ENCODE data around the gene SDHAF1.

The SDHAF1 gene

GRCh38 chr19:36001605-36002004 is 6.6 kb downstream of the SDHAF1 start:
- H3K27ac ChIP-seq (ENCODE audit: low read depth, low read length, poor library complexity, severe bottlenecking): no peak overlapping the region
- no peak for TF ChIP-seq EZH2 (IDR thresholded peaks at IDR 0.05; ENCODE audit: borderline replicate concordance, low read length)
- TF ChIP-seq, protein P1, sequence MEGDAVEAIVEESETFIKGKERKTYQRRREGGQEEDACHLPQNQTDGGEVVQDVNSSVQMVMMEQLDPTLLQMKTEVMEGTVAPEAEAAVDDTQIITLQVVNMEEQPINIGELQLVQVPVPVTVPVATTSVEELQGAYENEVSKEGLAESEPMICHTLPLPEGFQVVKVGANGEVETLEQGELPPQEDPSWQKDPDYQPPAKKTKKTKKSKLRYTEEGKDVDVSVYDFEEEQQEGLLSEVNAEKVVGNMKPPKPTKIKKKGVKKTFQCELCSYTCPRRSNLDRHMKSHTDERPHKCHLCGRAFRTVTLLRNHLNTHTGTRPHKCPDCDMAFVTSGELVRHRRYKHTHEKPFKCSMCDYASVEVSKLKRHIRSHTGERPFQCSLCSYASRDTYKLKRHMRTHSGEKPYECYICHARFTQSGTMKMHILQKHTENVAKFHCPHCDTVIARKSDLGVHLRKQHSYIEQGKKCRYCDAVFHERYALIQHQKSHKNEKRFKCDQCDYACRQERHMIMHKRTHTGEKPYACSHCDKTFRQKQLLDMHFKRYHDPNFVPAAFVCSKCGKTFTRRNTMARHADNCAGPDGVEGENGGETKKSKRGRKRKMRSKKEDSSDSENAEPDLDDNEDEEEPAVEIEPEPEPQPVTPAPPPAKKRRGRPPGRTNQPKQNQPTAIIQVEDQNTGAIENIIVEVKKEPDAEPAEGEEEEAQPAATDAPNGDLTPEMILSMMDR (IDR thresholded peaks at IDR 0.05; ENCODE audit: low read length): no peak
- H4K20me1 ChIP-seq (ENCODE audit: insufficient read depth, low read length): no peaks in the 10 kb centered on the region

GRCh38 chr19:36003284-36003683 is 8.3 kb downstream of the SDHAF1 start:
- no peaks in the 10 kb centered on the region for H3K9me2 ChIP-seq (ENCODE audit: low read depth, low read length)
- H3K4me1 ChIP-seq (ENCODE audit: insufficient read depth, low read length, severe bottlenecking): no peaks in the 10 kb centered on the region
- no peaks in the 10 kb centered on the region; the same call in 1 of the 2 replicates for H3F3A ChIP-seq (ENCODE audit: insufficient read depth, low read length)
- H3K4me3 ChIP-seq (ENCODE audit: low read depth, low read length, poor library complexity, severe bottlenecking): no peak overlapping the region
- no peak overlapping the region for H2AFZ ChIP-seq (ENCODE audit: low read length)
- H4K20me1 ChIP-seq (ENCODE audit: insufficient read depth, low read length): no peaks in the 10 kb centered on the region
- no peak overlapping the region for H3K27ac ChIP-seq (ENCODE audit: low read depth, low read length, poor library complexity, severe bottlenecking)
- no peak overlapping the region for H3K4me2 ChIP-seq (ENCODE audit: low read length)
- H3K36me3 ChIP-seq (ENCODE audit: insufficient read depth, low read length): peaks cover 15% of the 10 kb centered on the region
- H3K9ac ChIP-seq (ENCODE audit: low read length): no peak overlapping the region
- H3K9me3 ChIP-seq (ENCODE audit: low read length): no peaks in the 10 kb centered on the region
- peaks cover 5% of the 10 kb centered on the region; the same call in 1 of the 2 replicates for H3K79me2 ChIP-seq (ENCODE audit: insufficient read depth, low read length)
- no peak for TF ChIP-seq EZH2 (IDR thresholded peaks at IDR 0.05; ENCODE audit: borderline replicate concordance, low read length)
- TF ChIP-seq, protein P1 (IDR thresholded peaks at IDR 0.05; ENCODE audit: low read length): no peak
- no peaks in the 10 kb centered on the region for H3K27me3 ChIP-seq (ENCODE audit: insufficient read depth, low read length)

More at GRCh38 chr19:36001605-36002004, 6.6 kb downstream of the SDHAF1 start:
- H3K4me1 ChIP-seq (ENCODE audit: insufficient read depth, low read length, severe bottlenecking): peaks cover 4% of the 10 kb centered on the region
- no peaks in the 10 kb centered on the region; the same call in 1 of the 2 replicates for H3F3A ChIP-seq (ENCODE audit: insufficient read depth, low read length)
- H3K27me3 ChIP-seq (ENCODE audit: insufficient read depth, low read length): no peaks in the 10 kb centered on the region
- no peak overlapping the region for H3K9ac ChIP-seq (ENCODE audit: low read length)
- no peak overlapping the region for H3K4me3 ChIP-seq (ENCODE audit: low read depth, low read length, poor library complexity, severe bottlenecking)
- H3K9me2 ChIP-seq (ENCODE audit: low read depth, low read length): no peaks in the 10 kb centered on the region
- H3K36me3 ChIP-seq (ENCODE audit: insufficient read depth, low read length): peaks cover 20% of the 10 kb centered on the region; the same call in 1 of the 2 replicates
- H3K4me2 ChIP-seq (ENCODE audit: low read length): no peak overlapping the region
- no peaks in the 10 kb centered on the region for H3K9me3 ChIP-seq (ENCODE audit: low read length)
- H2AFZ ChIP-seq (ENCODE audit: low read length): no peak overlapping the region
- peaks cover 6% of the 10 kb centered on the region for H3K79me2 ChIP-seq (ENCODE audit: insufficient read depth, low read length)

GRCh38 chr19:36006955-36007354 is 12.0 kb downstream of the SDHAF1 start:
- no peak overlapping the region for H3K27ac ChIP-seq (ENCODE audit: low read depth, low read length, poor library complexity, severe bottlenecking)
- no peaks in the 10 kb centered on the region for H3K9me3 ChIP-seq (ENCODE audit: low read length)
- no peak overlapping the region for H3K4me2 ChIP-seq (ENCODE audit: low read length)
- peaks cover 12% of the 10 kb centered on the region for H3K4me1 ChIP-seq (ENCODE audit: insufficient read depth, low read length, severe bottlenecking)
- no peaks in the 10 kb centered on the region for H3F3A ChIP-seq (ENCODE audit: insufficient read depth, low read length)
- no peaks in the 10 kb centered on the region for H3K9me2 ChIP-seq (ENCODE audit: low read depth, low read length)
- peaks cover 5% of the 10 kb centered on the region; the same call in 1 of the 2 replicates for H3K27me3 ChIP-seq (ENCODE audit: insufficient read depth, low read length)
- no peak overlapping the region for H3K4me3 ChIP-seq (ENCODE audit: low read depth, low read length, poor library complexity, severe bottlenecking)
- no peaks in the 10 kb centered on the region for H4K20me1 ChIP-seq (ENCODE audit: insufficient read depth, low read length)
- no peak for TF ChIP-seq EZH2 (IDR thresholded peaks at IDR 0.05; ENCODE audit: borderline replicate concordance, low read length)
- TF ChIP-seq, protein P1 (IDR thresholded peaks at IDR 0.05; ENCODE audit: low read length): no peak
- no peak overlapping the region for H2AFZ ChIP-seq (ENCODE audit: low read length)
- H3K9ac ChIP-seq (ENCODE audit: low read length): no peak overlapping the region
- H3K79me2 ChIP-seq (ENCODE audit: insufficient read depth, low read length): no peaks in the 10 kb centered on the region
- H3K36me3 ChIP-seq (ENCODE audit: insufficient read depth, low read length): peaks cover under 1% of the 10 kb centered on the region; the same call in 1 of the 2 replicates
